Lung microvascular endothelial cell (primary cell): ENCODE results near the gene BAK1. TPM values are rescaled to one million over a fixed set of nuclear protein-coding genes. Genes with fewer than 3 reads are reported as not detected.
"Not testable (repeated sequence)": the region's sequence is repeated elsewhere in the genome, so short reads cannot be mapped to it uniquely, and the experiment has no call there.

Source experiments
- DNase-seq, 2 donors: peaks; one replicate each; pipeline versions ENCODE4 v3.0.0 to v3.0.0-alpha.2; 2010; ENCODE audit warnings: low read depth in 2 of 2
- total RNA-seq: library from RNA; depleted of rRNA; stranded (reverse); fragments of >200 nt; gene quantifications from 2 replicates; pipeline ENCODE4 v1.2.1, GENCODE V29; 2014

BAK1 gene
- total RNA-seq, 1 donor from 2014 or later = 12.3 TPM

DNA sequence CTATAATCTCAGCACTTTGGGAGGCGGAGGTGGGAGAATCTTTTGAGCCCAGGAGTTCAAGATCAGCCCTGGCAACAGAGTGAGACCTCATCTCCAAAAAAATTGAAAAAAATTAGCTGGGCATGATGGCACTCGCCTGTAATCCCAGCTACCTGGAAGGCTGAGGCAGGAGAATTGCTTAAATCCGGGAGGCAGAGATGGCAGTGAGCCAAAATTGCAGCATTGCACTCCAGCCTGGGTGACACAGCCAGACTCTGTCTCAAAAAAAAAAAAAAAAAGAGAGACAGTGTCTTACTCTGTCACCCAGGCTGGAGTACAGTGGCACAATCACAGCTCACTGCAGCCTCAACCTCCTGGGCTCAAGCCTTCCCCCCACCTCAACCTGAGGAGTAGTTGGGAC lies 27.2 kb downstream of the BAK1 start:
- not testable (repeated sequence) for DNase-seq

- no peak for DNase-seq
Measured at GRCh38 chr6:33552252-33552651, 27.8 kb downstream of the BAK1 start.

DNA sequence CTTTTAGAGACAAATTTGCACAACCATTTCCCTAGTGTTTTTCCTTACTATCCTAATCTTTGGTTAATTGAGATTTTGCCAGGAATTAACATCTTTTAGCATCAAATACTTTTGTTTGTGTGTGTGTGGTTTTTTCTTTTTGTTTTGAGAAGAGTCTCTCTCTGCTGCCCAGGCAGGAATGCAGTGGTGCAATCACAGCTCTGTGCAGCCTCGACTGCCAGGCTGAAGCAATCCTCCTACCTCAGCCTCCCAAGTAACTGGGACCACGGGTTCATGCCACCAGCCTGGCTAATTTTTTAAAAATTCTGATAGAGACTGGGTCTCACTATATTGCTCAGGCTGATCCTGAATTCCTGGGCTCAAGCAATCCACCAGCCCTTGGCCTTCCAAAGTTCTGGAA lies 28.5 kb downstream of the BAK1 start:
- DNase-seq = no peak

DNA sequence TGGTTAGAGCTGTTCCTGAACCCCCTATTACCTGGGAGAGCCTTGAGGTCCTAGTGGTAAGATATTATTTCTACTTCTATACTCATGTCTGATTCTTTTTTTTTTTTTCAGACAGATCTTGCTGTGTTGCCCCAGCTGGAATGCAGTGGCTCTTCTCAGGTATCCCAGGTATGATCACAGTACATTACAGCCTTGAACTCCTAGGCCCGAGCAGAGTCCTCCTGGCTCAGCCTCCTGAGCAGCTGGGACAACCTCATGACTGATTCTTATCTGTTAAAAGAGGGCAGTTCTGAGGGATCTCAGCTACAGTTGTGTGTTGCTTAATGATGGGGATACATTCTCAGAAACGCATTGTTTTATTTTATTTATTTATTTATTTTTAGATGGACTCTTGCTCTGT lies 30.2 kb downstream of the BAK1 start:
- DNase-seq = no peak

DNA sequence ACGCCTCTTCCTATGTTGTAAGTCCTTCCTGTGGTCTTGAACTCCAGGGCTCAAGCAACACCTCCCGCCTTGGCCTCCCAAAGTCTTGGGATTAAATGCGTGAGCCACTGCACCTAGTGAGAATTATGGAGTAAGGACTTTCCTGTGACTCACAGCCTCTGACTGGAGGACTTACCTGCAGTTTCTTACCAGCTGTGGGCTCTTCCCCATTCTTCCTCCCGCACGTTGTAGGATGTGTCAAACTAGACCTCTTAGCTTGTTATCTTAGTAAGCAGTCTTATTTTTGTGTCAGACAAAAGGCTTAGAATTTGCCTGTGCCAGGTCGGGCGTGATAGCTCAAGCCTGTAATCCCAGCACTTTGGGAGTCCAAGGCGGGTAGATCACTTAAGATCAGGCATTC lies 30.9 kb downstream of the BAK1 start:
- DNase-seq = no peak

GRCh38 chr6:33547499-33547898 lies 32.6 kb downstream of the BAK1 start:
- DNase-seq = no peak

DNA sequence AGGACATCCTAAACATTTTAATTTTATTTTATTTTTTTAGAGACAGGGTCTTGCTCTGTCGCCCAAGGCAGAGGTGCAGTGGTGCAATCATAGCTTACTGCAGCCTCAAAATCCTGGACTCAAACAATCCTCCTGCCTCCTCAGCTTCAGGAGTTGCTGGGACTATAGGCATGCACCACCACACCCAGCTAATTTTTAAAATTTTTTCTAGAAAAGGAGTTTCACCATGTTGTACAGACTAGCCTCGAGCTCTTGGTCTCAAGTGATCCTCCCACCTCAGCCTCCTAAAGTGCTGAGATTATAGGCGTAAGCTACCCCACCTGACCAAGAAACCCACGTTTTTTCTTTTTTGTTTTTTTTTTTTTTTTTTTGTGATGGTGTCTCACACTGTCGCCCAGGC lies 33.3 kb downstream of the BAK1 start:
- DNase-seq = no peak

- DNase-seq = not testable (repeated sequence)
Measured at GRCh38 chr6:33545292-33545691, 34.8 kb downstream of the BAK1 start.

DNA sequence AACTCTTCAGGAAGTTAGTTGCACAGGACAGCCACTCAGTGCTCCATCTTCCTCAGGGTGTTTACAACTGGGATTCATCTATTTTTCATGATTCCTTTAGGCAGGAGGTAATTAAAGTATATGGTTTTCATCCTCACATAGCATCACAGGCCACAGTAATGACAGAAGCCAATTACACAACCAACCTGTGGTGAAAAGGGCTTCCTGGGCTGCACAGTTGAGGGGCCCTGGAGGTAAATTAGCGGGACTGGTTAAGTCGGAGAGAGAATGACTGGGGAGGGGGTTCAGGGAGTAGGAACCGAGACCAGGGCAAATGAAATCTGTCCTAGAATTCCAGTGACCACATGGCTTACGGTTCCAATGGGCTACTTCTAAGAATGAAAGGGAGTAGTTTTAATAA lies 37.0 kb downstream of the BAK1 start:
- no peak for DNase-seq

GRCh38 chr6:33540768-33541167 lies 39.3 kb downstream of the BAK1 start:
- no peak for DNase-seq

- no peak for DNase-seq
Measured at GRCh38 chr6:33534702-33535101, 45.4 kb downstream of the BAK1 start.

GRCh38 chr6:33533163-33533869 lies 46.8 kb downstream of the BAK1 start:
- not testable (repeated sequence) for DNase-seq

DNA sequence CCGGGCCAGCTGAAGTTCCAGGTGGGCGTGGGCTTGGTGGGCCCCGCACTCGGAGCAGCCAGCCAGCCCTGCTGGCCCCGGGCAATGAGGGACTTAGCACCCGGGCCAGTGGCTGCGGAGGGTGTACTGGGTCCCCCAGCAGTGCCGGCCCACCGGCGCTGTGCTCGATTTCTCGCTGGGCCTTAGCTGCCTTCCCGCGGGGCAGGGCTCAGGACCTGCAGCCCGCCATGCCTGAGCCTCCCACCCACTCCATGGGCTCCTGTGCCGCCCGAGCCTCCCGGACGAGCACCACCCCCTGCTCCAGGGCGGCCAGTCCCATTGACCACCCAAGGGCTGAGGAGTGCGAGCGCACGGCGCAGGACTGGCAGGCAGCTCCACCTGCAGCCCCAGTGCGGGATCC lies 47.6 kb downstream of the BAK1 start:
- DNase-seq = not testable (repeated sequence)

GRCh38 chr6:33530617-33531016 lies 49.5 kb downstream of the BAK1 start:
- DNase-seq = not testable (repeated sequence)

Other genes with a start within 250 kb of the BAK1 start
- 4.2 and 9.4 TPM in 2 replicates for gene KIFC1, start 188.5 kb downstream of the BAK1 start, total RNA-seq
- gene PHF1, start 169.3 kb downstream of the BAK1 start, total RNA-seq = 5.4 and 9.7 TPM in 2 replicates
- gene CUTA, start 162.2 kb downstream of the BAK1 start, total RNA-seq = 52.3 and 89.5 TPM in 2 replicates
- 1.3 and 1.6 TPM in 2 replicates for gene SYNGAP1, start 160.2 kb downstream of the BAK1 start, total RNA-seq
- 3.1 and 5.8 TPM in 2 replicates for gene ZBTB9, start 125.7 kb downstream of the BAK1 start, total RNA-seq
- gene ITPR3, start 41.0 kb upstream of the BAK1 start, total RNA-seq = 6.7 and 16.8 TPM in 2 replicates
- gene UQCC2, start 131.4 kb upstream of the BAK1 start, total RNA-seq = 18.8 and 20.0 TPM in 2 replicates
- not detected in 2 replicates for gene IP6K3, start 166.6 kb upstream of the BAK1 start, total RNA-seq
- gene LEMD2, start 208.9 kb upstream of the BAK1 start, total RNA-seq = 27.9 and 34.3 TPM in 2 replicates
- not detected in 2 replicates for gene MLN, start 223.7 kb upstream of the BAK1 start, total RNA-seq